CD4-positive, alpha-beta memory T cell (primary cell): ENCODE data around the gene NFATC1. TPM values are rescaled to one million over a fixed set of nuclear protein-coding genes. Genes with fewer than 3 reads are reported as not detected.
A peak's percentile ranks its signal among the peaks of the same experiment; 100 is the strongest.

Experiments
- CTCF ChIA-PET: fragments of 350-600 bp; sonication (Branson Sonifier 250); formaldehyde crosslinking; loops from one replicate; lab custom pipeline; 2021; ENCODE audit warnings: inconsistent platforms; ENCODE audit not compliant: partially characterized antibody; lab: Charles Lee
- POLR2A ChIA-PET: fragments of 350-600 bp; sonication (Branson Sonifier 250); formaldehyde crosslinking; loops from one replicate; lab custom pipeline; 2021; ENCODE audit not compliant: partially characterized antibody; lab: Charles Lee
- DNase-seq, 5 donors: peaks; one replicate each; pipeline versions ENCODE4 v3.0.0 to v3.0.0-alpha.2; 2020 to 2022; ENCODE audit warnings: mixed read lengths in 1 of 5
- H3K27ac ChIP-seq: one replicate; pipeline ENCODE4 v1.7.0; 2013; ENCODE audit warnings: low read depth, low read length
- H3K27me3 ChIP-seq: 2 replicates; pipeline ENCODE4 v1.7.0; 2013; ENCODE audit warnings: mild to moderate bottlenecking, low read length, moderate library complexity; ENCODE audit not compliant: insufficient read depth
- H3K36me3 ChIP-seq: 2 replicates; pipeline ENCODE4 v1.7.0; 2013; ENCODE audit warnings: mild to moderate bottlenecking, low read length, moderate library complexity; ENCODE audit not compliant: insufficient read depth
- H3K4me1 ChIP-seq: 2 replicates; pipeline ENCODE4 v1.7.0; 2013; ENCODE audit warnings: mild to moderate bottlenecking, low read length, moderate library complexity; ENCODE audit not compliant: insufficient read depth
- H3K4me3 ChIP-seq, 2 donors: one replicate each; pipeline ENCODE4 v1.7.0; 2013; ENCODE audit warnings: low read length in 2 of 2, mild to moderate bottlenecking in 1 of 2
- H3K9me3 ChIP-seq, 2 donors: one replicate each; pipeline ENCODE4 v1.7.0; 2013; ENCODE audit warnings: low read length in 2 of 2, control low read depth in 1 of 2; ENCODE audit not compliant: control insufficient read depth in 1 of 2
- H3K27ac Mint-ChIP-seq, 7 donors: one replicate each; pipeline ENCODE4 v1.8.0; 2020 to 2021; ENCODE audit warnings: mixed read lengths in 7 of 7, mild to moderate bottlenecking in 6 of 7, inconsistent platforms in 3 of 7, moderate library complexity in 3 of 7
- H3K27me3 Mint-ChIP-seq, 2 donors: one replicate each; pipeline ENCODE4 v1.8.0; 2020 to 2021; ENCODE audit warnings: mixed read lengths in 2 of 2
- H3K36me3 Mint-ChIP-seq, 2 donors: one replicate each; pipeline ENCODE4 v1.8.0; 2020 to 2021; ENCODE audit warnings: mixed read lengths in 2 of 2, inconsistent platforms in 1 of 2, mild to moderate bottlenecking in 1 of 2
- H3K4me1 Mint-ChIP-seq, 4 donors: one replicate each; pipeline ENCODE4 v1.8.0; 2020 to 2021; ENCODE audit warnings: mixed read lengths in 4 of 4, mild to moderate bottlenecking in 1 of 4
- H3K4me3 Mint-ChIP-seq, 8 donors: one replicate each; pipeline ENCODE4 v1.8.0; 2020 to 2021; ENCODE audit warnings: mixed read lengths in 8 of 8, mild to moderate bottlenecking in 7 of 8, moderate library complexity in 6 of 8, inconsistent platforms in 3 of 8
- H3K9me3 Mint-ChIP-seq, 8 donors: one replicate each; pipeline ENCODE4 v1.8.0; 2020 to 2021; ENCODE audit warnings: mixed read lengths in 8 of 8, mild to moderate bottlenecking in 5 of 8, inconsistent platforms in 3 of 8, moderate library complexity in 1 of 8
- intact Hi-C: fragments of 100-400 bp; cut with micrococcal nuclease; formaldehyde crosslinking; loops from one replicate; pipeline ENCODE4 v1.15.1; 2023
- polyA plus RNA-seq, 2 donors: library from polyadenylated mRNA; unstranded; fragments of 300-500 nt; fragmentation: Illumina TruSeq; gene quantifications; one replicate each; pipeline ENCODE4 v1.2.3, GENCODE V29; 2021
- total RNA-seq, 2 experiments: library from RNA; stranded (reverse); gene quantifications; one replicate each; pipeline ENCODE4 v1.2.3, GENCODE V29; 2021

Gene NFATC1
- total and polyA plus RNA-seq, 4 experiments from 2014 or later: 15.3 to 69.6 (median 54.9) TPM

GRCh38 chr18:79540161-79540903 lies 144.6 kb downstream of the NFATC1 start:
- Mint-ChIP-seq H3K27ac (no peak overlapping the region), H3K4me1 (peaks cover 0 to 3% (median under 1%) of the 10 kb centered on the region in 4 donors), H3K4me3 (no peak overlapping the region), H3K36me3 (peaks cover 0 to 5% of the 10 kb centered on the region in 2 donors), H3K9me3 (peaks cover 0 to 11% (median 0%) of the 10 kb centered on the region in 8 donors), H3K27me3 (peaks cover 0 to 1% of the 10 kb centered on the region in 2 donors)
- no peaks in the 10 kb centered on the region for H3K36me3 ChIP-seq
- H3K4me3 ChIP-seq: no peak overlapping the region
- H3K9me3 ChIP-seq: no peaks in the 10 kb centered on the region
- H3K27ac ChIP-seq: no peak overlapping the region
- ChIA-PET POLR2A (no interaction called here), CTCF (interaction anchor here (2.4 kb wide), 1 partner anchor 162 kb away, joined by 8 read pairs; no protein-coding TSS in a partner anchor)
- H3K4me1 ChIP-seq: no peaks in the 10 kb centered on the region
- no peak for DNase-seq
- intact Hi-C loops: no loop called here
- no peaks in the 10 kb centered on the region for H3K27me3 ChIP-seq

GRCh38 chr18:79540904-79541282 lies 145.2 kb downstream of the NFATC1 start:
- no peaks in the 10 kb centered on the region for H3K27me3 ChIP-seq
- ChIA-PET CTCF (no interaction called here), POLR2A (no interaction called here)
- no peak for DNase-seq
- H3K4me3 ChIP-seq: no peak overlapping the region
- intact Hi-C loops: no loop called here
- H3K36me3 ChIP-seq: no peaks in the 10 kb centered on the region
- H3K9me3 ChIP-seq: no peaks in the 10 kb centered on the region
- peaks cover 0 to 3% (median under 1%) of the 10 kb centered on the region in 4 donors for H3K4me1 Mint-ChIP-seq
- peaks cover 0 to 1% of the 10 kb centered on the region in 2 donors for H3K27me3 Mint-ChIP-seq
- H3K27ac ChIP-seq: no peak overlapping the region
- H3K4me1 ChIP-seq: no peaks in the 10 kb centered on the region
- peaks cover 0 to 11% (median 0%) of the 10 kb centered on the region in 8 donors for H3K9me3 Mint-ChIP-seq
- H3K4me3 Mint-ChIP-seq: no peak overlapping the region
- no peak overlapping the region for H3K27ac Mint-ChIP-seq
- H3K36me3 Mint-ChIP-seq: peaks cover 0 to 5% of the 10 kb centered on the region in 2 donors

- H3K27me3 ChIP-seq: no peaks in the 10 kb centered on the region
- Mint-ChIP-seq H3K9me3 (peaks cover 0 to 11% (median 0%) of the 10 kb centered on the region in 8 donors), H3K36me3 (peaks cover 0 to 5% of the 10 kb centered on the region in 2 donors), H3K4me1 (peaks cover 0 to 3% (median under 1%) of the 10 kb centered on the region in 4 donors), H3K27ac (no peak overlapping the region), H3K27me3 (peaks cover 0 to 1% of the 10 kb centered on the region in 2 donors), H3K4me3 (no peak overlapping the region)
- H3K27ac ChIP-seq: no peak overlapping the region
- intact Hi-C loops: no loop called here
- DNase-seq: no peak
- no peaks in the 10 kb centered on the region for H3K4me1 ChIP-seq
- POLR2A ChIA-PET: no interaction called here
- CTCF ChIA-PET: no interaction called here
- H3K9me3 ChIP-seq: no peaks in the 10 kb centered on the region
- H3K36me3 ChIP-seq: no peaks in the 10 kb centered on the region
- no peak overlapping the region for H3K4me3 ChIP-seq
These were observed 146.5 kb downstream of the NFATC1 start for GRCh38 chr18:79542213-79542612.

GRCh38 chr18:79542876-79543750 lies 147.4 kb downstream of the NFATC1 start:
- Mint-ChIP-seq H3K4me1 (peaks cover 0 to 3% (median under 1%) of the 10 kb centered on the region in 4 donors), H3K36me3 (no peaks in the 10 kb centered on the region), H3K9me3 (peaks cover 0 to 6% (median 0%) of the 10 kb centered on the region in 8 donors), H3K27me3 (peaks cover 0 to 1% of the 10 kb centered on the region in 2 donors), H3K4me3 (no peak overlapping the region), H3K27ac (peak overlapping the region in 1 of 7 donors; percentile 16)
- H3K9me3 ChIP-seq: no peaks in the 10 kb centered on the region
- H3K4me1 ChIP-seq: no peaks in the 10 kb centered on the region
- H3K27me3 ChIP-seq: no peaks in the 10 kb centered on the region
- intact Hi-C loops: no loop called here
- POLR2A ChIA-PET: no interaction called here
- no peak for DNase-seq
- H3K27ac ChIP-seq: no peak overlapping the region
- no peak overlapping the region for H3K4me3 ChIP-seq
- CTCF ChIA-PET: no interaction called here
- no peaks in the 10 kb centered on the region for H3K36me3 ChIP-seq

GRCh38 chr18:79543861-79544385 lies 148.2 kb downstream of the NFATC1 start:
- DNase-seq: no peak
- Mint-ChIP-seq H3K27ac (no peak overlapping the region), H3K27me3 (peaks cover 0 to 1% of the 10 kb centered on the region in 2 donors), H3K4me1 (peaks cover 0 to 3% (median under 1%) of the 10 kb centered on the region in 4 donors), H3K4me3 (no peak overlapping the region), H3K9me3 (peaks cover 0 to 6% (median 0%) of the 10 kb centered on the region in 8 donors), H3K36me3 (no peaks in the 10 kb centered on the region)
- Histone ChIP-seq H3K27ac (no peak overlapping the region), H3K4me3 (no peak overlapping the region), H3K9me3 (no peaks in the 10 kb centered on the region), H3K4me1 (no peaks in the 10 kb centered on the region), H3K27me3 (no peaks in the 10 kb centered on the region), H3K36me3 (no peaks in the 10 kb centered on the region)
- POLR2A ChIA-PET: no interaction called here
- intact Hi-C loops: no loop called here
- CTCF ChIA-PET: no interaction called here

- intact Hi-C loops: no loop called here
- H3K4me3 Mint-ChIP-seq: no peak overlapping the region
- Histone ChIP-seq H3K4me1 (no peaks in the 10 kb centered on the region), H3K9me3 (no peaks in the 10 kb centered on the region), H3K27me3 (no peaks in the 10 kb centered on the region), H3K4me3 (no peak overlapping the region), H3K36me3 (no peaks in the 10 kb centered on the region), H3K27ac (no peak overlapping the region)
- peaks cover 0 to 1% of the 10 kb centered on the region in 2 donors for H3K27me3 Mint-ChIP-seq
- no peak overlapping the region for H3K27ac Mint-ChIP-seq
- POLR2A ChIA-PET: no interaction called here
- H3K4me1 Mint-ChIP-seq: peaks cover 0 to 2% (median under 1%) of the 10 kb centered on the region in 4 donors
- CTCF ChIA-PET: no interaction called here
- no peaks in the 10 kb centered on the region for H3K36me3 Mint-ChIP-seq
- peaks cover 0 to 6% (median 0%) of the 10 kb centered on the region in 8 donors for H3K9me3 Mint-ChIP-seq
- DNase-seq: no peak
These were observed 148.7 kb downstream of the NFATC1 start for GRCh38 chr18:79544386-79544963.
